ENCODE results near the gene RAPGEF6.
A peak's percentile ranks its signal among the peaks of the same experiment; 100 is the strongest.
"Not testable (repeated sequence)": the region's sequence is repeated elsewhere in the genome, so short reads cannot be mapped to it uniquely, and the experiment has no call there.

Gene RAPGEF6

GRCh38 chr5:131634996-131635683 is at the start of gene RAPGEF6:
RAPGEF6 (minus strand) TSS chr5:131635229; CDS start chr5:131635030, 199 bp downstream.
- peak; percentile 89 to 92 for DNase-seq (ENCODE audit: low read depth in 2 of 2)

- no peak for DNase-seq (ENCODE audit: low read depth in 2 of 2)
Observed at GRCh38 chr5:131684595-131684994, 49.6 kb upstream of the RAPGEF6 start.

GRCh38 chr5:131684051-131684450 is 49.0 kb upstream of the RAPGEF6 start:
- DNase-seq (ENCODE audit: low read depth in 2 of 2) = no peak

- no peak for DNase-seq (ENCODE audit: low read depth in 2 of 2)
Observed at GRCh38 chr5:131682826-131683225, 47.8 kb upstream of the RAPGEF6 start.

- no peak for DNase-seq (ENCODE audit: low read depth in 2 of 2)
Observed at GRCh38 chr5:131682175-131682574, 47.1 kb upstream of the RAPGEF6 start.

- no peak for DNase-seq (ENCODE audit: low read depth in 2 of 2)
Observed at GRCh38 chr5:131679911-131680310, 44.9 kb upstream of the RAPGEF6 start.

- DNase-seq (ENCODE audit: low read depth in 2 of 2) = not testable (repeated sequence)
Observed at GRCh38 chr5:131678273-131678672, 43.2 kb upstream of the RAPGEF6 start.

GRCh38 chr5:131677115-131677514 is 42.1 kb upstream of the RAPGEF6 start:
- DNase-seq (ENCODE audit: low read depth in 2 of 2) = no peak

- no peak for DNase-seq (ENCODE audit: low read depth in 2 of 2)
Observed at GRCh38 chr5:131672776-131673175, 37.7 kb upstream of the RAPGEF6 start.

- DNase-seq (ENCODE audit: low read depth in 2 of 2) = no peak
Observed at GRCh38 chr5:131671994-131672655, 37.1 kb upstream of the RAPGEF6 start.

GRCh38 chr5:131671409-131671808 is 36.4 kb upstream of the RAPGEF6 start:
- no peak for DNase-seq (ENCODE audit: low read depth in 2 of 2)

GRCh38 chr5:131664929-131665328 is 29.9 kb upstream of the RAPGEF6 start:
- no peak for DNase-seq (ENCODE audit: low read depth in 2 of 2)

GRCh38 chr5:131661933-131662332 is 26.9 kb upstream of the RAPGEF6 start:
- DNase-seq (ENCODE audit: low read depth in 2 of 2) = no peak

- DNase-seq (ENCODE audit: low read depth in 2 of 2) = no peak
Observed at GRCh38 chr5:131659841-131660240, 24.8 kb upstream of the RAPGEF6 start.

- DNase-seq (ENCODE audit: low read depth in 2 of 2) = no peak
Observed at GRCh38 chr5:131659290-131659689, 24.3 kb upstream of the RAPGEF6 start.

GRCh38 chr5:131654776-131655175 is 19.7 kb upstream of the RAPGEF6 start:
- DNase-seq (ENCODE audit: low read depth in 2 of 2) = no peak

- DNase-seq (ENCODE audit: low read depth in 2 of 2) = no peak
Observed at GRCh38 chr5:131654309-131654708, 19.3 kb upstream of the RAPGEF6 start.

GRCh38 chr5:131649161-131649560 is 14.1 kb upstream of the RAPGEF6 start:
- DNase-seq (ENCODE audit: low read depth in 2 of 2) = no peak

- DNase-seq (ENCODE audit: low read depth in 2 of 2) = no peak
Observed at GRCh38 chr5:131647048-131647769, 12.2 kb upstream of the RAPGEF6 start.

GRCh38 chr5:131644822-131645221 is 9.8 kb upstream of the RAPGEF6 start:
- no peak for DNase-seq (ENCODE audit: low read depth in 2 of 2)

- no peak for DNase-seq (ENCODE audit: low read depth in 2 of 2)
Observed at GRCh38 chr5:131644370-131644769, 9.3 kb upstream of the RAPGEF6 start.

- DNase-seq (ENCODE audit: low read depth in 2 of 2) = no peak
Observed at GRCh38 chr5:131641494-131641893, 6.5 kb upstream of the RAPGEF6 start.
